ENCODE measurements around the gene WNT6. TPM values are rescaled to one million over a fixed set of nuclear protein-coding genes. Genes with fewer than 3 reads are reported as not detected.

Gene WNT6
- total RNA-seq, 6 experiments from 2014 or later, result 0.25 TPM; not detected in 5

DNA sequence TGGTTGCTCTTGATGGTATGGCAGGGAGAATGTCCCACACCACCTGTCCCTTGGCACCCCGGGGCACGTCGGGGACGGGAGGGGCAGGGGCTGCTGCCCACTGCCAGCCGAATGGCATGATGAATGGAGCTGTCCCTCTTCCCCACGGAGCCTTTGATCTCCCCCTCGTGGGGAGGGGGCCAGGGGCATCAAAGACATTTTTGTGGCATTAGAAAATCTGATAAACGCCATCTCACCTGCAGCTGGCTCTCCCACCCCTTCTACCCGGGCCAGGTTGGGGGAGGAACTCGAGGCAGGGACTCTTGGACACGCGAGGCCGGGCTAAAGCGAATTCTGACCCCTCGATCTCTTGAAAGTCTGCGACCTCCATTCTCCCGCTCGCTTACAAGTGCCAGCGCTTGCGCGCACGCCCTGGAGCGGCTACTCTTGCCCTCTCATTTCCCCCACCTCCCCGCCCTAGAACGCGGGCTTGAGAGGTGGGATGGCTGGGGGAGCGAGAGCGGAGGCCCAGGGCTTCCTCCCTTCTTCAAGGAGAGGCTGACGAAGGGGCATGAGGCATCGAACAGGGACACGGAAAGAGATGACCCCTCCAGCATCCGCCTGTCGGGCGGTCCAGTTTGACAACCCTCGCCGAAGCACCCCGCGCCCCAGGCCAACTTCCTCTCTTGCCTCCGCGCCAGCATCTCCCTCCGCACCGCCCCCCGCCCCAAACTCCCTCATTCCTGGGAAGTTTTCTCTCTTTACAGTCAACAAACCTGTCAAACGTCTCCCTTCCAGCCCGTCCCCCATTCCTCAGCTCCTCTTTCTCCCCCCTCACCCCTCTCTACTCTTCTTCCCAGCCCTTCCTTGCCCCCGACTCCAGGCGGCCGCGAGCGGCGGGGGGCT, 692 bp upstream of the WNT6 start:
- Histone ChIP-seq H3K27ac (no peak overlapping the region), H3K9me3 (no peaks in the 10 kb centered on the region), H3K36me3 (no peaks in the 10 kb centered on the region), H3K4me1 (peaks cover 0 to 8% (median 1%) of the 10 kb centered on the region in 4 donors), H3K4me3 (no peak overlapping the region), H3K27me3 (peaks cover 0 to 6% of the 10 kb centered on the region in 2 donors)
- intact Hi-C loops (cut with DNase I), result loop anchor here in 1 of 2 donors (10.0 kb wide), 1 partner anchor 134 kb away; no protein-coding TSS in a partner anchor
- ATAC-seq, result no peak
- TF ChIP-seq POLR2A (IDR thresholded peaks at IDR 0.05), result no peak
- TF ChIP-seq, protein P1, sequence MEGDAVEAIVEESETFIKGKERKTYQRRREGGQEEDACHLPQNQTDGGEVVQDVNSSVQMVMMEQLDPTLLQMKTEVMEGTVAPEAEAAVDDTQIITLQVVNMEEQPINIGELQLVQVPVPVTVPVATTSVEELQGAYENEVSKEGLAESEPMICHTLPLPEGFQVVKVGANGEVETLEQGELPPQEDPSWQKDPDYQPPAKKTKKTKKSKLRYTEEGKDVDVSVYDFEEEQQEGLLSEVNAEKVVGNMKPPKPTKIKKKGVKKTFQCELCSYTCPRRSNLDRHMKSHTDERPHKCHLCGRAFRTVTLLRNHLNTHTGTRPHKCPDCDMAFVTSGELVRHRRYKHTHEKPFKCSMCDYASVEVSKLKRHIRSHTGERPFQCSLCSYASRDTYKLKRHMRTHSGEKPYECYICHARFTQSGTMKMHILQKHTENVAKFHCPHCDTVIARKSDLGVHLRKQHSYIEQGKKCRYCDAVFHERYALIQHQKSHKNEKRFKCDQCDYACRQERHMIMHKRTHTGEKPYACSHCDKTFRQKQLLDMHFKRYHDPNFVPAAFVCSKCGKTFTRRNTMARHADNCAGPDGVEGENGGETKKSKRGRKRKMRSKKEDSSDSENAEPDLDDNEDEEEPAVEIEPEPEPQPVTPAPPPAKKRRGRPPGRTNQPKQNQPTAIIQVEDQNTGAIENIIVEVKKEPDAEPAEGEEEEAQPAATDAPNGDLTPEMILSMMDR (IDR thresholded peaks at IDR 0.05), result no peak
- WGBS (ENCODE audit: insufficient coverage, low coverage, low lambda C conversion rate, missing lambda C conversion rate), result 3% methylated on average over 33 of the region's 51 CpGs
- DNase-seq, result no peak

DNA sequence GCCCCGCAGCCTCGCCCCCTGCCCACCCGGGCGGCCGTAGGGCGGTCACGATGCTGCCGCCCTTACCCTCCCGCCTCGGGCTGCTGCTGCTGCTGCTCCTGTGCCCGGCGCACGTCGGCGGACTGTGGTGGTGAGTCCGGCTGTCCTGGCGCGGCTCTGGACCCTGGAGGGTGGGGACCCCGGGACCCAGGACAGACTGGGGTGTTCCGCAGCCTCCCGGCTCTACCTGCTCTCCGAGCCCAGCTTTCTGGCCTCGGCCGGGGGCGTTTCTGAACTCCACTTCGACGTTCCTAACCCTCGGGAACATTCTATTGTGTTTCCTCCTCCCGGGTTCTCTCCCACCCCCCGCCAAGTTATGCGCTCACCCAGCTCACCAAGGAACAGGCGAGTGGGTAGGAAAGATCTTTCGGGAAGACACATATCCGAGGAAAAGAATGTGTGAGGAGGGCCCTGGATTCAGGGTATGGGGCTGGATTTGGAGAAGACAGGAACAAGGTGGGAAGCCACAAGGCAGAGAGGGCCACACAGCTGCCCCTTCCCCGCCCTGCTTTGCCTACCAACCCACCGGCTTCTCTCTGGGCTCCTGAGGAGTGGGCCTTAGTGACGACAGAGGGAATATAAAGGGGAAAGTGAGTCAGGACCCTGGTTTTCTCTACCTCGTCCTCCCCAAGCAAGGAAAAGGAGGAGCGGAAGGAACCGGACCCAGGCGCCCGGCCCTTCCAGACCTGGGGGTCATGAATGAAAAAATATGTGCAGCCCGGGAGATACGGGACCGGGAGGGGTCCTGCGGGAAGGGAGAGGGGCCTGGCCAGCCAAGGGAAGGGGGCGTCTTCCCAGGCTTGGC, 605 bp downstream of the WNT6 start:
- TF ChIP-seq, protein P1 (IDR thresholded peaks at IDR 0.05), result no peak
- TF ChIP-seq POLR2A (IDR thresholded peaks at IDR 0.05), result no peak
- Histone ChIP-seq H3K4me3 (no peak overlapping the region), H3K27ac (no peak overlapping the region), H3K4me1 (peaks cover 0 to 8% (median 1%) of the 10 kb centered on the region in 4 donors), H3K27me3 (peaks cover 0 to 6% of the 10 kb centered on the region in 2 donors), H3K36me3 (no peaks in the 10 kb centered on the region), H3K9me3 (no peaks in the 10 kb centered on the region)
- WGBS (ENCODE audit: insufficient coverage, low coverage, low lambda C conversion rate, missing lambda C conversion rate), result 7% methylated on average over 26 of the region's 47 CpGs
- DNase-seq, result no peak
- ATAC-seq, result no peak
- intact Hi-C loops (cut with DNase I), result loop anchor here in 1 of 2 donors (10.0 kb wide), 1 partner anchor 135 kb away; no protein-coding TSS in a partner anchor

DNA sequence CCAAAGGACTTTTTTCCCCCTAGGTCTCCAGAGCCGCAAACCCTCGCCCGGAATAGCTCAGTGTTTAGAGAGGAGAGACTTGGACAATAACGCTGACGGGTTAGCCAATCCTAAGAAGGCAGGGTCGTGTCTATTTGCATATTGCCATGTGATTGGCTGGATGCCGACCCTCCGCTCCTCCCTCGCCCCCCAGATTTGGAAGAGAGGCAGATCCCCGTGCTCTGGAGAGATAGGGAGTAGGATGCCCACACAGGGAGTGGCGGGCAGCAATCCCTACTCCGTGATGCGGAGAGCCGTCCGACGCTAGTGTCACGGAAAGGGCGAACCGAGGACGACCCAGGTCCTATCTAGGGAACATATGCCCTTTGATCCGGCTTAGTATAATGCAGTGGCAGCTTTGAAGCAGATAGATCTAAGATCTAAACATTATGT, 1.4 kb downstream of the WNT6 start:
- intact Hi-C loops (cut with DNase I), result no loop called here
- no peak for TF ChIP-seq POLR2A (IDR thresholded peaks at IDR 0.05)
- TF ChIP-seq, protein P1 (IDR thresholded peaks at IDR 0.05), result no peak
- H3K9me3 ChIP-seq, result no peaks in the 10 kb centered on the region
- ATAC-seq (peak; percentile 9 to 46 (median 32)), DNase-seq (no peak)
- peaks cover 0 to 8% (median 1%) of the 10 kb centered on the region in 4 donors for H3K4me1 ChIP-seq
- no peak overlapping the region for H3K27ac ChIP-seq
- H3K4me3 ChIP-seq, result no peak overlapping the region
- H3K27me3 ChIP-seq, result peaks cover 0 to 6% of the 10 kb centered on the region in 2 donors
- no peaks in the 10 kb centered on the region for H3K36me3 ChIP-seq
- WGBS (ENCODE audit: insufficient coverage, low coverage, low lambda C conversion rate, missing lambda C conversion rate), result 17% methylated on average over 2 of the region's 21 CpGs

DNA sequence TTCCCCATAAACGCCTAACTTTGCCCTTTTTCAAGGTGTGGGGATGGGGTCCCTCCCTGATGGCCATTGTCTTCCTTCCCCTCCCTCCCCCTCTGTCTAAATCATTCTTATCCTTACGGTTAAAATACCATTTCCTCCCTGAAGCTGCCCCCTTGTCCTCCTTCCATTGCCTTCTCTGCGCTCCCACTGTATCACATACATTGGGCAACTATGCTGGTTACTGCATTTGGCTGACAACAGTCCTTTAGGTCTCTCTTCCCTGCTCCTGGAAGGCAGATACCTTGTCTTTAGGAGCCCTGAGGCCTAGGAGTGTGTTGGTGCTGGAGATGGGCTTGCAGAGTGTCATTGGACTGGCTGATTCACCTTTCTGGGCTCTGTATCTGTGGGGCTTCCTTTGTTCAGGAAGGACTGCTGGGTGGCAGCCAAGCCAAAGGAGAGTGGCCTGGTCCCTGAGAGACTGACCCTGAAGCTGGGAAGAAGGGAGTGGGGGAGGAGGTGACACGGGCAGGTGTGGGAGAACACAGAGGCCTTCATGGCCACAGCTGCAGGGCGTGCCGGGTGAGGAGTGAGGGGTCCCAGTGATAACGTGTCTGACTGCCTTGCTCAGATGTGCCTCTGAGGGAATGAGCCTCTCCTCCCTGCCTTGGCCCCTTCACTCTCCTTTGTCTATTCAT, 2.2 kb downstream of the WNT6 start:
- no peaks in the 10 kb centered on the region for H3K36me3 ChIP-seq
- intact Hi-C loops (cut with DNase I), result no loop called here
- 75% methylated on average over 7 of the region's 7 CpGs for WGBS (ENCODE audit: insufficient coverage, low coverage, low lambda C conversion rate, missing lambda C conversion rate)
- no peak for TF ChIP-seq POLR2A (IDR thresholded peaks at IDR 0.05)
- DNase-seq (no peak), ATAC-seq (no peak)
- H3K27me3 ChIP-seq, result peaks cover 0 to 6% of the 10 kb centered on the region in 2 donors
- no peak overlapping the region for H3K4me3 ChIP-seq
- no peaks in the 10 kb centered on the region for H3K9me3 ChIP-seq
- H3K27ac ChIP-seq, result no peak overlapping the region
- H3K4me1 ChIP-seq, result peaks cover 0 to 8% (median 1%) of the 10 kb centered on the region in 4 donors
